NCI-H2196 treated with DMSO at 0.1 percent for 48 hours (cell line): ENCODE data around the gene ANKRD33B.
"Not testable (repeated sequence)": the region's sequence is repeated elsewhere in the genome, so short reads cannot be mapped to it uniquely, and the experiment has no call there.

Experiments
- DNase-seq: peaks from one replicate; lab custom pipeline; 2025; ENCODE audit not compliant: unreplicated experiment; lab: John Stamatoyannopoulos, UW

The ANKRD33B gene

DNA sequence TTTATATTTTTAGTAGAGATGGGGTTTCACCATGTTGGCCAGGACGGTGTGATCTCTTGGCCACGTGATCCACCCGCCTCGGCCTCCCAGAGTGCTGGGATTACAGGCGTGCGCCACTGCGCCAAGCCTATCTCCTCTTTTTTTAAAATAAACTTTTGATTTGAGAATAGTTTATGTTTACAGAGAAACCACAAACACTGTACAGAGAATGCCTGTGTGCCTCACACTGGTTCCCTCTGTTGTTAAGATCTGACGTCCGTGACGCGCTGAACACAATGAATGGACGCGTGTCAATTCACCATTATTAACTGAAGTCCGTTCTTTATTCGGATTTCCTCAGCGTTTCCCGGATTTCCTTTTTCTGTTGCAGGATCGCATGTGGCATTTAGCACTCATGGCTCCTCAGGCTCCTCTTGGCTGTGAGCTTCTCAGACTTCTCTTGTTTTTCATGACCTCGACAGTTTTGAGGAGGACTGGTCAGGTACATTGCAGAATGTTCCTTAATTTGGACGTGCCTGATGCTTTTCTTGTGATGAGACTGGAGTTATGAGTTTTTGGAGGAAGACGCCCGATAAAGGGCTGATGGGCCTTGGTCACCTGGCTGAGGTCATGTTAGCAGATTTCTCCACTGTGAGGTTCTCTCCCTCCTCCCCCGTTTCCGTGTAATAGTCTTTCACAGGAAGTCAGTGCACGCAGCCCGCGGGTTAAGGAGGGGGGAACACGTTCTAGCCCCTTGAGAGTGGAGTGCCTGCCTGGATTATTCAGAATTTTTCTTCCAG is 69.6 kb downstream of the ANKRD33B start:
- DNase-seq = no peak

DNA sequence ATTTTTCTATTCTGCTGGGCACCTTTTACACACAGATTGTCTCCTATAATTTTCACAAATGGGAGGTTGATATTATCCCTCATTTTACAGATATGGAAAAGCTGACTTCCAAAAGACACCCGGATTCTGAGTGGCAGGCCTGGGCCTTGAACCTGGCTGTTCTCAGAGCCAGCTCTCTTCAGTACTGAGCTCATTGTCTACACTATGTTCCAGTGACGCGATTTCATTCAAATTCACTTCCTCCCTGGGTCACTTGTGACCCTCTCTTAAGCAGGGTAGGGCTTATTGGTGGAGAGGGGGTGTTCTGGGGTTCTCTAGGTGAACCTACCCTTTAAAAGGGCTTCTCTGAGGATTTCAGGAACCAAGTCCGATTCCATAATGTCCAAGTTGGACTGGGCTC is 70.2 kb downstream of the ANKRD33B start:
- no peak for DNase-seq

DNA sequence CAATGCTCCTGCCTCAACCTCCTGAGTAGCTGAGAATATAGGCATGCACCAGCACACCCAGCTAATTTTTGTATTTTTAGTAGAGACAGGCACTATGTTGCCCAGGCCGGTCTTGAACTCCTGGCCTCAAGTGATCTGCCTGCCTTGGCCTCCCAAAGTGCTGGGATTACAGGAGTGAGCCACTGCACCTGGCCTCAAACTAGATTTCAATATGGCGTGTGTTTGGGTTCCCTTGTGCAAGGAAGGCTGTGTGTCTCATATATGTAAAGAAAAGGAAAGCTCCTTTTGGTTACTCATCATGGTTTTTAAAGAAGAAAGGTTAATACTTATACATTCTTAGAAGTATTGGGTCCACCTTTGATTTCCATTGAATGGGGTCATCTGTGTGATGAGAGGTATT is 70.7 kb downstream of the ANKRD33B start:
- DNase-seq = no peak

DNA sequence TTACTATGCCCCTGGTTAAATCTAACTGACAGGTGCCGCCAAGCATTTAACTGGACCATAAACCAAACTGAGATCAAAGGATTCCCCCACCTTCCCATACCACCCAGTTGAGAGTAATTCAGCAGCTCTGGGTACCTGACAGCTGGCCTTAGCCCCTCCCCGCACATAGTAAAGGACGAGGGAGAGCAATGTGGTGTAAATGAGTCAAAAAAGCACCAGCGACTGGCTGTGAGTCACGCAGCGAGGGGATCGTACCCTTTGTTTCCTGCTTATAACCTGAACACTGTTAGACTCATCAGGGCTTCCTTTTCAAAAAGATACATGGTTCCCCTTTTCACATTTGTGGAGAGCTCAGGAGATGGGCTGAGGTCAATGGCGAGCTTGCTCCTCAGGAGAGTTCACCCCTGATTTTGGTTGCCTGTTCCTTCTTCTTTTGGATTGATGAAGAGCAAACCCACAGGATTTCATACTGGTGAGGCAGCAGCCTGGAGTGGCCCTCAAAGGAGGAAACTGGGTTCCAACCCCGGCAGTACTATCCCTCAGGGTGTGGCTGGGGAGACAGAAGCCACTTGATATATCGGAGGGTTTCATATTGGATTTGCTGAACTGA is 71.5 kb downstream of the ANKRD33B start:
- no peak for DNase-seq

DNA sequence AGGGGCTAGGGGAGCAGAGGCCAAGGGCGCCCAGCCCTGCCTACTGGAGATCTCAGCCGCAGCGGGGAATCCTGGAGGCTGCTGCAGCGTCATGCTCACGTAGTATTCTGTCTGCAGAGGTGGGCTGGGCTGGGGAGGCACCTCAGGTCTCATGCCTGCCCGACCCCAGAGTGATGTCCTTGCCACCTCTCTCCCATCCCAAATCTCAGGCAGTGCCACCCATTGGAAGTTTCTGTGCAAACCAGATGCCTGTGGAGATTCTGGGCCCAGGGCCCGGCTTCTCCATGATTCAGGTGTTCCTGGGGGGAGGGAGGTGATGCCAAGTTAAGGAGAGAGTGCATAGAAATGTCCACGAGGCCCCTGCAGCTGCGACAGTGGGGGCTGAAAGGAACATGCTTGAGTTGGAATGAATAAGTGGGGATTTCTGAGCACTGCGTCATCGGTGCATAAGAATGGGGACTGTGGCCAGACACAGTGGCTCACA is 72.0 kb downstream of the ANKRD33B start:
- DNase-seq = no peak

DNA sequence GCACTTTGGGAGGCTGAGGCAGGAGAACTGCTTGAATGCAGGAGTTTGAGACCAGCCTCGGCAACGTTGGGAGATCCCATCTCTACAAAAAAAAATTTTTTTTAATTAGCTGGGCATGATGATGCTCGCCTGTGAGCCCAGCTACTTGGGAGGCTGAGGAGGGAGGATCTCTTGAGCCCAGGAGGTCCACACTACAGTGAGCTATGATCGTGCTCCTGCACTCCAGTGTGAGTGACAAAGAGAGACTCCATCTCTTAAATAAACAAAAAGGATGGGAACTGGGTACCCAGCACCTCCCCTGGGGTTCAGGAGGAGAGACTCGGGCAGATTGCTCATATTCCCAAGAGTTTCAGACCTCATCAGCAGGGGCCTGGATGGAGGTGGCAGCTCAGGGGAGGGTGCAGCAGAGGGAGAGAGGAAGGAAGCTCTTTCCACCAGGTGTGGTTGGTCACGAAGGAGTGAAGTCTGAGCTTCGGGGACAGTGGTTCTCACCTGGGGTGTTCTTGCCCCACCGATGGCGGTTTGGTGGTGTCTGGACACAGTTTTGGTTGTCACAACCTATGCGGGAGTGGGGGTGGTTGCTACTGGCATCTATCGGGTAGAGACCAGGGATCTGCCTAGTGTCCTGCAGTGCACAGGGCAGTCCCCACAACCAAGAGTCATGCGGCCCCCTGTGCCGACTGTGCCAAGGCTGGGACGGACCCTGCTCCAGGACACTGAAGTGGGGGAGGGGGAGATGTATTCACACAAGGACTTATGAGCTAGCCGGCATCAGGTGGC is 72.7 kb downstream of the ANKRD33B start:
- no peak for DNase-seq

DNA sequence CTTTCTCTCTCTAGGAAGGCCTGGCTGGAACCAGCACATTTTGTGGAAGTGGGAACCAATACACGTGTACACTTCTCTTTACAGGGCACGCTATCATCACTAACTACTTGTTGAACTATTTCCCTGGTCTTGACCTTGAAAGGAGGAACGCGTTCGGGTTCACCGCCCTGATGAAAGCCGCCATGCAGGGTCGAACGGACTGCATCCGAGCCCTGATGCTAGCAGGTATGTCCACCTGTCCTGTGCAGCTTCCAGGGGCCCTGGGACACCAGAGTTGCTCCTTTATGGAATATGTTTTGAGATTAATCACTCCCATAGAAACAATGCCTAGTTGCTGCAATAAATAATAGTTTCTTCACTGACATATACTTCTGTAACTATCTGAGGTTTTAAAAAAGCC is 74.1 kb downstream of the ANKRD33B start:
- no peak for DNase-seq

DNA sequence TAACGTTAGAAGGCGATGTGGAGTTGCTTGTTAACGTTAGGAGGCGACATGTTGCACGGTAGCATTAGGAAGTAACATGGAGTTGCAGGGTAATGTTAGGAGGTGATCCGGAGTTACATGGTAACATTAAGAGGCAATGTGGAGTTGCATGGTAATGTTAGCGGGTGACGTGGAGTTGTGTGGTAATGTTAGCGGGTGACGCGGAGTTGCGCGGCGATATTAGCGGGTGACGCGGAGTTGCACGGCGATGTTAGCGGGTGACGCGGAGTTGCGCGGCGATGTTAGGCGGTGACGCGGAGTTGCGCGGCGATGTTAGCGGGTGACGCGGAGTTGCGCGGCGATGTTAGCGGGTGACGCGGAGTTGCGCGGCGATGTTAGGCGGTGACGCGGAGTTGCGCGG is 74.9 kb downstream of the ANKRD33B start:
- DNase-seq = not testable (repeated sequence)

DNA sequence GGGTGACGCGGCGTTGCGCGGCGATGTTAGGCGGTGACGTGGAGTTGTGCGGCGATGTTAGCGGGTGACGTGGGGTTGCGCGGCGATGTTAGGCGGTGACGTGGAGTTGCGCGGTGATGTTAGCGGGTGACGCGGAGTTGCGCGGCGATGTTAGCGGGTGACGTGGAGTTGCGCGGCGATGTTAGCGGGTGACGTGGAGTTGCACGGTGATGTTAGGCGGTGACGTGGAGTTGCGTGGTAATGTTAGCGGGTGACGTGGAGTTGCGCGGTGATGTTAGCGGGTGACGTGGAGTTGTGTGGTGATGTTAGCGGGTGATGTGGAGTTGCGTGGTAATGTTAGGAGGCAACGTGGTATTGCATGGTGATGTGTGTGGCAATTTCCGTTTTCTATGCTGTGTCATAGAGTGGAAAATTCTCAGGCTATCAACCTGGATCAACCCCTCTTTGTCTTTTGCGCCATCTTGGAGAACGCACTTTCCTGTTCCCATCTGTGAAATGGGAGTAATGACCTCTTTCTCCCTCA is 76.0 kb downstream of the ANKRD33B start:
- DNase-seq = no peak

DNA sequence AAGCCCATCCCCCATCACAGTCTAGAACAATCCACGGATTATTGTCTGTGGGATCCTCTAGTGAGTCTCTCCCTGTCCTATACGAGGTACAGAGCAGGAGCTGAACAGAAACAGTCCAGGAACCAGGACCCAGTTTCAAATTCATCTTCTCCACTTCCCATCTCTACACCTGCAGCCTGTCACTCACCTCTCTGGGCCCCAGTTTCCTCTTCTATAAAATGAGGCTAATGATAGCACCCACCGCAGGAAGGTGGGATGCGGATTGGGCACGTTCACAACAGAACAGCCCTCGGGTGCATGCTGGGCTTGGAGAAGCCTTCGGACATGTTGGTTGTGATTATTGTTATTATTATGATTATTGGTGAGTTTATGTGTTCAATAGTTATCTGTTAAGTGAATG is 78.5 kb downstream of the ANKRD33B start:
- no peak for DNase-seq

DNA sequence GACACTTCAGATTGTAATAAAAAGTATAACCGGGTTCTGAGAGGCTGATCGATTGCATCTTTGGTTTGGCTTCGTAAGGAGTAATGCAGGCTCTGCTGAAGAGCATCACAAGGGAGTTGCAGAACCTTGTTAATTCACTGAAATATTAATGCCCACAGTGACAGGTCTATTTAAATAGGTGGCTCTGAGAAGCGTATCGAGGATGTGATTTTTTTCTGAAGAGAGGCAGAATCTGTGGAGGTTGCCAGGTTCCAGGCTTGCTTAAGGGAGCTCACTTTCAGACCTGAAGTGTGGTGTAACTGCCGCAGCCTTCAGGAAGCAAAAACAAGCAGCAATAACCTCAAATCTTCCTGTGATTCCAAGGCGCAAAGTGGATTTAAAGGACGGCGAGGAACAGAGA is 80.3 kb downstream of the ANKRD33B start:
- DNase-seq = no peak

DNA sequence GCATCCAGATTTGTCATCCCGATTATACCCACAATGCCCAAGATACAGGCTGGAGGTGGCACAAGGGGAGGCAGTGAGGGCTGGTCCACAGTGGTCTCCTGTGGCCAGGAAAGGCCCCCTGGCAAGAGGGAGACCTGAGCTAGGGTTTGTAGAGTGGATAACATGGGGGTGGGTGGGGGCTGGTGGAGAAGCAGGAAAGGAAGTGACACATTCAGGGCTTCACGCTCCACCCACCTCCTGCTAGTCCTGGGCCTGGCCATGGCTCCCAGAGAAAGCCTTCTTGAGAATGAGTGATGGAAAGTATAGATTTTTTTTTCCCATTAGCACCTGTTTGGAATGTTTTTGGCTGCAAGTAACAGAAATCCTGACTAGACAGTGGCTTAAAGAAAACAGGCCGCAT is 81.3 kb downstream of the ANKRD33B start:
- DNase-seq = no peak

DNA sequence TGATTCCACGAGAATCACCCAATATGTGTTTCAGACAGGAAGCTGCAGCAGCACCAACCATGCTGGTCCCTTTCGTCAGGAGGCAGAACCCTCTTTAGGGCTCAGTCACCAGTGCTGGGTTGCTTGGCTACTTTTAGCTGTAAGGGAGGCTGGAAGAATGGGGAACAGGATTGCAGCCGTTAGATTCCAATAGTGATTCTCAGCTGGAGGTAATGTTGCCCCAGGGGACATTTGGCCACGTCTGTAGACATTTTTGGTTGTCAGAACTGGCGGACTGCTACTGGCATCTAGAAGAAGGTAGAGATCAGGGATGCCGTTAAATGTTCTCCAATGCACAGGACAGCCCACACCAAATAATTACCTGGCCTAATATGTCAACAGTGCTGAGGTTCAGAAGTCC is 81.8 kb downstream of the ANKRD33B start:
- no peak for DNase-seq

DNA sequence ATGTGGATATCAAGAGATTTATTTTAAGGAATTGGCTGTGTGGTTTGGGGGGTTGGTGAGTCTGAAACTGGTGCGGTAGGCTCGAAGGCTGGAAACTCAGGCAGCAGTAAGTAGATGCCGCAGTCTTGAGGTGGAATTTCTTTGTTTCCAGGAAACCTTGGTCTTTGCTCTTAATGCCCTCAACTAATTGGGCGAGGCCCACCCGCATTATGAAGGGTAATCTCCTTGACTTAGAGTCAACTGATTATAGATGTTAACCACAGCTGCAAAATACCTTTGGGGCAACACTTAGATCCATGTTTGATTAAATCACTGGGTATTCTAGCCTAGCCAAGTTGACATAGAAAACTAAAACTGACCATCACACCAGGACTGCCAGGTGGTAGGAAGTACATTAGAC is 83.8 kb downstream of the ANKRD33B start:
- no peak for DNase-seq

DNA sequence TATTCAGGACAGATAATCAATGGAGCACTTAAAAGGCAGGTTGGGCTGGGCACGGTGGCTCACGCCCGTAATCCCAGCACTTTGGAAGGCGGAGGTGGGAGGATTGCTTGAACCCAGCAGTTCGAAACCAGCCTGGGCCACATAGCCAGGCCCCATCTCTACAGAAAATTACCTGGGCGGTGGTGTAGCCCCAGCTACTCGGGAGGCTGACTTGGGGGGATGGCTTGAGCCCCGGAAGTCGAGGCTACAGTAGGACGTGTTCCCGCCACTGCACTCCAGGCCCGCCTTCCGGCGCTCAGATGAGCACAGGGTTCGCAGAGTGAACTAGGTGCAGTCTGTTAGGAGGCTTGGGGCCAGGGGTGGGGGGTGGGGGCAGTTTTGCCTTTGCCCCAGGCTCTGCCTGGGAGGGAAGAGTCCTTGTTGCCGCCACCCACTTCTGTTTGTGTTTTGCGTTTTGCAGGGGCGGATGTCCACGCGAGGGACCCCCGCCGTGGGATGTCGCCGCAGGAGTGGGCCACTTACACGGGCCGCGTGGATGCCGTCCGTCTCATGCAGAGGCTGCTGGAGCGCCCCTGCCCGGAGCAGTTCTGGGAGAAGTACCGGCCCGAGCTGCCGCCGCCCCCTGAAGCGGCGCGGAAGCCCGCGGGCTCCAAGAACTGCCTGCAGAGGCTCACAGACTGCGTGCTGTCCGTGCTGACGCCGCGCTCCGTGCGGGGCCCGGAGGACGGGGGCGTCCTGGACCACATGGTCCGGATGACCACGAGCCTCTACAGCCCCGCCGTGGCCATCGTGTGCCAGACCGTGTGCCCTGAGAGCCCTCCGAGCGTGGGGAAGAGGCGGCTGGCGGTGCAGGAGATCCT is 85.2 kb downstream of the ANKRD33B start:
- no peak for DNase-seq

DNA sequence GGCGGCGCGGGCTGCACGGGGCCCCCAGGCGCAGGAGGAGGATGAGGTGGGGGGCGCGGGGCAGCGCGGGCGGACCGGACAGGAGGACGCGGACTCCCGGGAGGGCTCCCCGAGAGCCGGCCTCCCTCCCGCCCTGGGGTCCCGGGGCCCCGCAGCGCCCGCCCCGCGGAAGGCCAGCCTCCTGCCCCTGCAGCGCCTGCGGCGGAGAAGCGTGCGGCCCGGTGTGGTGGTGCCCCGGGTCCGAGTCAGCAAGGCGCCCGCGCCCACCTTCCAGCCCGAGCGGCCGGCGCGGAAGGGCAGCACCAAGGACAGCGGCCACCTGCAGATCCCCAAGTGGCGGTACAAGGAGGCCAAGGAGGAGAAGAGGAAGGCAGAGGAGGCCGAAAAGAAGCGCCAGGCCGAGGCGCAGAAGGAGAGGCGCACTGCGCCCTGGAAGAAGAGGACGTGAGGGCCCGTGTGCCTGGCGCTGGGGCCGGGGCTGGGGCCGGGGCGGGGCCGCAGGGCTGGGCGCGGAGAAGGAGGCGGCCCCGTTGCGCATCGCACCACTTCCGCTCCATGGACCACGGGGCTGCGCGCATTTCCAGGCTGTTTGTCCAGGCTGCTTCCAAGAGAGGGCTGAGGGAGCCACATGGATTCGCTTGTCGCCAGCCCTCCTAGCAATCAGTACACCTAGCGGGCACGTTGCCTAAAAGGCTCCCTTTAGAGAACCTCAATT is 86.0 kb downstream of the ANKRD33B start:
- no peak for DNase-seq

DNA sequence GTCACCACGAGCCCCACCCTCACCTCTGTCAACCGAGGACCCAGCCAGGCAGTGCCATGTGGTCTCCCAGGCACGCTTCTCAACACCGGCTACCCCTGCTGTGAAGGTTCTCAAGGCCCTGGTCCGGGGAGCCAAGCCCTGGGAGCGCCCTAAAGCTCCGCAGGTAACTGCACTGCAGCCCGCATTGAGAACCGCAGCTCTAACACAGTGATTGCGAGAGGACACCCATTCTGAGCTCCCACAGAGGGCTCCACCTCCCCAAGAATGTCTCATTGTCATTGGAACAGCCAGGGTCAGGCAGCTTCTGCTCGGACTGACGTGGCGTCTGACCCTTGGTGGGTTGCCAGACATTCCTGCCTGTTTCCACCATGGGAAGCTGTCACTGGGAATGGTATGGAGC is 88.3 kb downstream of the ANKRD33B start:
- DNase-seq = no peak

DNA sequence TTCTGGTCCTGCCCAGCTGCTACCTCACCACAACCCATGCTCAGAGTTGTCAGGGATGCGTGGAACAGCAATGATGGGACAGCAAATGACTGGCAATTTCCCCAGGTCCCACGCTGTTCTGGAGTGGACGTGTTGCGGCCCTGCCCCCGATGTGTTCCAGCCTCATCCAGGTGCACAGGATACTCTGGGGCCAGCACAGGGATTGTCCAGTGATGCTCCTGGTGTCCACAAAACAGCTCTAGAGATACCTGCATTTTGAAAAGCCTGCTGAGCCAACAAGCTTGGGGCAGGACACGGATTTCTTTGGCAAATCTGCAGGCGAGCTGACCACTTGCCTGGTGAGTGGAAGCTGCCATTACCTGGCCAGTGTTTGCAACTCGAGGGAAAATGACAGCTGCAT is 88.7 kb downstream of the ANKRD33B start:
- no peak for DNase-seq

DNA sequence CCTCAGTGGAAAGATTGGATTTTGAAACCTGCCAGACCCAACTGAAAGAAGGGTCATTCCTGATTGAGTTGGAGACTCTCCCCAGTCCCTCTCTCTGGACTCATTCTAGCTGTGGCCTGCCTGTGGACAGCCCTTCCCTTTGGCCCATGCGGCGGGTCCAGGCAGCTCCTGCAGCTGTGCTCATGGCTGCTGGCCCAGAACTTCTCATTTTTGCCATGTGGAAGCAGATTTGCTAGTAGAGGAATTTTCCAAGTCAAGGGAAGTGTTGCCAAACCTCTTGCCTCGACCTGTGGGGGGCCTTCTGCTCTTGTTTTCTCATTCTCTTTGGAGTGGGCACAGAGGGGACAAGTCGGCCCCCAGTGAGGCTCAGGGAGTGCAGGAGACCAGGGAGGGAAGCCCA is 89.2 kb downstream of the ANKRD33B start:
- no peak for DNase-seq

DNA sequence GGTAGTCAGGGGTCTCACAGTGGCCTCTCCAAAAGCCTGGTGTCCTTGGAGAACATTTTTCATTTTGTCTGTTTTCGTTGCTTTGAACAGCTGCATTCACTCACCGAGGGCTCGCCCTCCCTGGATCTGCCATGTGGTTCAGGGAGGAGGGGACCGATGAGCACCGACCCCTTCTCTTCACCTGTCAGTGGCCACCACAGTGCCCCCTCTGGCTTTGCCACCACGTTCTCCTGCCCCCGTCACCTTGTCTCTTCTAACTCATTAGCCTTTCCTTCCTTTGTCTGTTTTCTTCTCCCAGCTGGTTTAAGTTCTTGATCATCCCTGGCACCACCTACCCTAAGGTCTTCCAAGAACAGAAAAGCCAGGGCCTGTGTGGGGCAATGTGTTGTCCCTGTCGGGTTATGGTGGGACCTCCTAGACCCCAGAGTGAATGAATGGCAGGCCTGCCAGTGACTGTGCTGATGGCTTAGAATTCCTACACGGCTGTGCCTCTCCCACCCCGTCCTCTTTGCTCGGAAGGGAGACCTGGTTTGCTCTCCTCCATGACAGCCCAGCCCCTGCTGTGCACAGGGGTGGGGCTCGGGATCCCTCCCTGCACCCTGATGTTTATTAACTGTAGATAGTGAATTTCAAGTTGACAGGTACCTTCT is 90.0 kb downstream of the ANKRD33B start:
- no peak for DNase-seq
